H1 (cell line): ENCODE results near the gene PTCHD4. TPM values are rescaled to one million over a fixed set of nuclear protein-coding genes. Genes with fewer than 3 reads are reported as not detected.
"Not testable (repeated sequence)": the region's sequence is repeated elsewhere in the genome, so short reads cannot be mapped to it uniquely, and the experiment has no call there.

Experiments used
- CTCF ChIA-PET: fragments of 300-600 bp; sonication (Branson Sonifier 250); formaldehyde crosslinking; loops from one replicate; lab custom pipeline; 2021; ENCODE audit not compliant: partially characterized antibody; lab: Charles Lee
- POLR2A ChIA-PET: fragments of 300-600 bp; sonication (Branson Sonifier 250); formaldehyde crosslinking; loops from one replicate; lab custom pipeline; 2021; ENCODE audit warnings: inconsistent platforms; ENCODE audit not compliant: partially characterized antibody; lab: Charles Lee
- DNase-seq, 2 experiments: peaks; one replicate each; pipeline versions ENCODE4 v3.0.0 to v3.0.0-alpha.2; 2010 to 2022; ENCODE audit warnings: low spot score in 2 of 2, low read depth in 1 of 2, mixed read lengths in 1 of 2
- FAIRE-seq: peaks from 2 replicates; lab custom pipeline; 2011; peaks lifted over from hg19 to GRCh38; lab: Jason Lieb, UNC
- H2AFZ ChIP-seq: 2 replicates; pipeline ENCODE4 v1.8.1; 2012; ENCODE audit warnings: low read length, inconsistent platforms
- H2AK5ac ChIP-seq: 2 replicates; pipeline ENCODE4 v1.6.1; 2013; ENCODE audit warnings: low read depth, low read length
- H2BK120ac ChIP-seq: replicated peaks from 2 replicates; pipeline ENCODE3; 2013; ENCODE audit warnings: low read depth, low read length, inconsistent platforms
- H2BK12ac ChIP-seq: 2 replicates; pipeline ENCODE4 v1.6.1; 2013; ENCODE audit warnings: low read depth, low read length
- H2BK15ac ChIP-seq: 2 replicates; pipeline ENCODE4 v1.6.1; 2013; ENCODE audit warnings: low read length
- H2BK20ac ChIP-seq: 2 replicates; pipeline ENCODE4 v1.6.1; 2013; ENCODE audit warnings: low read length
- H2BK5ac ChIP-seq: 2 replicates; pipeline ENCODE4 v1.6.1; 2013; ENCODE audit warnings: low read depth, low read length
- H3K14ac ChIP-seq: 2 replicates; pipeline ENCODE4 v1.6.1; 2013; ENCODE audit warnings: inconsistent platforms; ENCODE audit not compliant: insufficient read length
- H3K18ac ChIP-seq: 2 replicates; pipeline ENCODE4 v1.6.1; 2013; ENCODE audit warnings: low read length; ENCODE audit errors: extremely low read depth
- H3K23ac ChIP-seq: 2 replicates; pipeline ENCODE4 v1.6.1; 2013; ENCODE audit warnings: inconsistent platforms; ENCODE audit not compliant: insufficient read length
- H3K23me2 ChIP-seq: 2 replicates; pipeline ENCODE4 v1.6.1; 2013; ENCODE audit warnings: low read depth, low read length
- H3K27ac ChIP-seq: 2 replicates; pipeline ENCODE4 v1.6.1; 2011; ENCODE audit warnings: low read depth, low read length, inconsistent platforms
- H3K27me3 ChIP-seq, 4 experiments: replicated peaks in 1 of 4; 1 replicate in 1 of 4; 2 replicates in 3 of 4; pipeline versions ENCODE4 v1.6.1 to v1.8.1; 2011 to 2013; ENCODE audit warnings: low read length in 3 of 4, mild to moderate bottlenecking in 3 of 4, inconsistent platforms in 2 of 4, mixed read lengths in 2 of 4, moderate library complexity in 1 of 4; ENCODE audit not compliant: control insufficient read depth in 3 of 4, insufficient read depth in 3 of 4; ENCODE audit errors: extremely low read depth in 1 of 4
- H3K36me3 ChIP-seq, 4 experiments: 2 replicates each; pipeline versions ENCODE4 v1.6.1 to v1.8.1; 2011 to 2013; ENCODE audit warnings: mild to moderate bottlenecking in 4 of 4, low read length in 3 of 4, moderate library complexity in 2 of 4, control low read depth in 1 of 4, inconsistent platforms in 1 of 4; ENCODE audit not compliant: insufficient read depth in 4 of 4, control insufficient read depth in 2 of 4
- H3K4ac ChIP-seq: replicated peaks from 2 replicates; pipeline ENCODE3; 2013; ENCODE audit warnings: low read length, low read depth, mixed read lengths, inconsistent platforms; ENCODE audit not compliant: insufficient read length
- H3K4me1 ChIP-seq, 4 experiments: replicated peaks in 1 of 4; 1 replicate in 1 of 4; 2 replicates in 3 of 4; pipeline versions ENCODE4 v1.6.1 to v1.8.1; 2011 to 2013; ENCODE audit warnings: low read length in 3 of 4, inconsistent platforms in 2 of 4, mixed read lengths in 1 of 4; ENCODE audit not compliant: insufficient read depth in 4 of 4, control insufficient read depth in 3 of 4
- H3K4me2 ChIP-seq, 2 experiments: 2 replicates each; pipeline versions ENCODE4 v1.6.1 to v1.8.1; 2011 to 2013; ENCODE audit warnings: low read depth in 2 of 2, low read length in 2 of 2, control low read depth in 1 of 2, inconsistent platforms in 1 of 2, mild to moderate bottlenecking in 1 of 2; ENCODE audit not compliant: insufficient read depth in 1 of 2
- H3K4me3 ChIP-seq, 4 experiments: fragments of 200-600, 300-600 bp in 1 of 4; sonication (generic), shearing (Covaris generic), sonication (Bioruptor Twin) in 1 of 4; 2 replicates each; pipeline versions ENCODE4 v1.5.1 to v1.8.1; 2011 to 2016; ENCODE audit warnings: low read length in 4 of 4, low read depth in 3 of 4, control low read depth in 2 of 4, inconsistent platforms in 2 of 4, mild to moderate bottlenecking in 2 of 4, mixed read lengths in 1 of 4, moderate library complexity in 1 of 4; ENCODE audit not compliant: insufficient read depth in 2 of 4; ENCODE audit errors: extremely low read depth in 1 of 4
- H3K56ac ChIP-seq: replicated peaks from 2 replicates; pipeline ENCODE3; 2013; ENCODE audit warnings: low read depth, mild to moderate bottlenecking, mixed read lengths, low read length, inconsistent platforms; ENCODE audit not compliant: insufficient read length
- H3K79me1 ChIP-seq: 2 replicates; pipeline ENCODE4 v1.6.1; 2013; ENCODE audit warnings: low read depth, low read length, control low read depth
- H3K79me2 ChIP-seq, 2 experiments: 2 replicates each; pipeline versions ENCODE4 v1.6.1 to v1.8.1; 2012 to 2013; ENCODE audit warnings: low read length in 2 of 2, mild to moderate bottlenecking in 2 of 2, inconsistent platforms in 1 of 2; ENCODE audit not compliant: insufficient read depth in 2 of 2, control insufficient read depth in 1 of 2
- H3K9ac ChIP-seq, 4 experiments: replicated peaks in 1 of 4; 1 replicate in 1 of 4; 2 replicates in 3 of 4; pipeline versions ENCODE4 v1.6.1 to v1.8.1; 2011 to 2013; ENCODE audit warnings: low read depth in 3 of 4, low read length in 3 of 4, control low read depth in 2 of 4, mild to moderate bottlenecking in 2 of 4, moderate library complexity in 2 of 4, inconsistent platforms in 1 of 4; ENCODE audit errors: extremely low read depth in 1 of 4
- H3K9me3 ChIP-seq, 2 experiments: 2 replicates each; pipeline versions ENCODE4 v1.6.1 to v1.8.1; 2012 to 2013; ENCODE audit warnings: mild to moderate bottlenecking in 2 of 2, moderate library complexity in 2 of 2, control low read depth in 1 of 2, inconsistent platforms in 1 of 2, low read depth in 1 of 2, low read length in 1 of 2, mixed read lengths in 1 of 2; ENCODE audit not compliant: insufficient read depth in 2 of 2
- H4K20me1 ChIP-seq, 2 experiments: replicated peaks in 1 of 2; 2 replicates each; pipeline versions ENCODE3 to v1.8.1; 2011 to 2013; ENCODE audit warnings: inconsistent platforms in 2 of 2, low read length in 2 of 2, mild to moderate bottlenecking in 1 of 2; ENCODE audit not compliant: insufficient read depth in 2 of 2, control insufficient read depth in 1 of 2
- H4K5ac ChIP-seq: 2 replicates; pipeline ENCODE4 v1.6.1; 2013; ENCODE audit warnings: low read length, low read depth, mixed read lengths, inconsistent platforms; ENCODE audit not compliant: insufficient read length
- H4K8ac ChIP-seq: 2 replicates; pipeline ENCODE4 v1.8.0; 2013; ENCODE audit warnings: mild to moderate bottlenecking, moderate library complexity, low read length, inconsistent platforms; ENCODE audit not compliant: insufficient read depth; ENCODE audit errors: extremely low read depth
- H4K91ac ChIP-seq: replicated peaks from 2 replicates; pipeline ENCODE3; 2013; ENCODE audit warnings: low read length, mixed read lengths, inconsistent platforms; ENCODE audit not compliant: insufficient read length
- WGBS, 2 experiments: shearing (Covaris generic) in 1 of 2; methylation state at CpG; one replicate each; pipeline versions ENCODE4 v1.1.6 to v1.1.7; 2013 to 2015; ENCODE audit warnings: low lambda C conversion rate in 2 of 2, mixed read lengths in 2 of 2, inconsistent platforms in 1 of 2, low coverage in 1 of 2, missing lambda C conversion rate in 1 of 2; ENCODE audit not compliant: insufficient replicate concordance in 2 of 2, insufficient coverage in 1 of 2, insufficient read length in 1 of 2; ENCODE audit errors: extremely low coverage in 1 of 2, missing lambda C conversion rate in 1 of 2; 5-methylcytosine and 5-hydroxymethylcytosine counted together
- polyA plus RNA-seq, 7 experiments: library from polyadenylated mRNA; depleted of rRNA in 3 of 7; stranded (reverse) in 5 of 7; unstranded in 2 of 7; fragments of >200 nt in 5 of 7; fragments of 200-250 nt in 2 of 7; gene quantifications; 1 replicate in 5 of 7; 2 replicates in 1 of 7; 4 replicates in 1 of 7; pipeline versions ENCODE4 v1.2.1 to v1.2.3, GENCODE V29; 2011 to 2013; ENCODE audit warnings: missing spikeins in 2 of 7, mixed read lengths in 2 of 7
- total RNA-seq: library from RNA; stranded (reverse); fragmentation: NEBNext Ultra II Directional; extraction: Animal tissue kit (Norgen Biotek cat#: 25700); gene quantifications from 2 replicates; pipeline ENCODE4 v1.2.1, GENCODE V29; 2021

PTCHD4 gene
- total and polyA plus RNA-seq, 2 of the 8 experiments (the other 6 are each of a cell fraction or from before 2014, with no cell fraction given) = 0.17 to 0.37 TPM

DNA sequence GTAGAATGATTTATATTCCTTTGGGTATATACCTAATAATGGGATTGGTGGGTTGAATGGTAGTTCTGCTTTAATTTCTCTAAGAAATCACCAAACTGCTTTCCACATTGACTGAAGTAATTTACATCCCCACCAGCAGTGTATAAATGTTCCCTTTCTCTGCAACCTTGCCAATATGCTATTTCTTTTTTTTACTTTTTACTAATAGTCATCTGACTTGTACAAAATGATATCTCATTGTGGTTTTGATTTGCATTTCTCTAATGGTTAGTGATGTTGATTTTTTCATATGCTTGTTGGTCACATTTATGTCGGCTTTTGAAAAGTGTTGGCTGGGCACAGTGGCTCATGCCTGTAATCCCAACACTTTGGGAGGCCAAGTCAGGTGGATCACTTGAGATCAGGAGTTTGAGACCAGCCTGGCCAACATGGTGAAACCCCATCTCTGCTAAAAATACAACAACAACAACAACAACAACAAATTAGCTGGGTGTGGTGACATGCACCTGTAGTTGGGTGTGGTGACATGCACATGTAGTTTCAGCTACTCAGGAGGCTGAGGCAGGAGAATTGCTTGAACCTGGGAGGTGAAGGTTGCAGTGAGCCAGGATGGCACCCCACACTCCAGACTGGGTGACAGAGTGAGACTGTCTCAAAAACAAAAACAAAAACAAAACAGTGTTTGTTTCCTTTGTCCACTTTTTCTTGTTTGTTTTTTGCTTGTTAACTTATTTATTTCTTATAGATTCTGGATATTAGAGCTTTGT is 11.2 kb upstream of the PTCHD4 start:
- H2AK5ac ChIP-seq, H3K79me2 ChIP-seq, H4K8ac ChIP-seq, H4K5ac ChIP-seq, POLR2A ChIA-PET, H4K20me1 ChIP-seq, H3K9me3 ChIP-seq, DNase-seq, H3K23ac ChIP-seq, H3K27ac ChIP-seq, H2BK5ac ChIP-seq, H3K79me1 ChIP-seq, H2AFZ ChIP-seq, H3K4me1 ChIP-seq, H2BK120ac ChIP-seq, H3K18ac ChIP-seq, H3K9ac ChIP-seq, H2BK12ac ChIP-seq, H3K4me3 ChIP-seq, H3K56ac ChIP-seq, H3K36me3 ChIP-seq, H3K23me2 ChIP-seq, H3K4ac ChIP-seq, H2BK20ac ChIP-seq, H3K14ac ChIP-seq, FAIRE-seq, H3K4me2 ChIP-seq, H4K91ac ChIP-seq, H3K27me3 ChIP-seq, H2BK15ac ChIP-seq: not testable (repeated sequence)
- CTCF ChIA-PET = interaction anchor here (0.6 to 1.3 kb wide), 2 partner anchors 9 to 217 kb away, joined by 3 to 4 read pairs; no protein-coding TSS in a partner anchor
- WGBS, 2 experiments = 0% methylated on average over 1 of the region's 1 CpG; no CpG with 5 or more reads in 1 of the 2 experiments
